ENCODE results near the gene BDNF.

The BDNF gene

DNA sequence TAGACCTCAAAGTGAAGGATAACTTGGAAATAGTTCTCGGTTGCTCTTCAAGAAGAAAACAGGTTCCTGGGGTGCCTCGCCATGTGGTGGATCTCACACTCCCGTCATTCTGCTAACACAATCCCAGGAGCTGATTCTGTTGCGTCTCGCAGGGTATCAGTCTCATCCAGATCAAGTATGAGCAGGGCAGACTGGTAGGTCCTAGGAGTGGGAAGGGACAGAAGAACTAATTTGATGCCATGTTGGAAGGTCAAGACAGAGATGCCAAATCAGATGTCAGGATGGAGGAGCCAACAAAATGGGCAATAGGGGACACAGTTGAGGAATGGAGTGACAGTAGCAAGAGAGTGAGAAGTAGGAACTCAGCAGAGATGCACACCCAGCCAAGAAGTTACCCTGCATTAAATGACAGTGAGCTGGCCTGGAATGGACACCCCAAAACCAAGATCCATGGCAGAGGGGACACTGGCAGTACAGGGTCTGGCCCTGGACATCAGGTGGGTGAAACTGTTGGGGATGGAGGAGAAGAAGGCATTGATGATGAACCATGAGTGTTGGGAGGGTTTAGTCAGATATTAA is 76.2 kb downstream of the BDNF start:
- no peak for DNase-seq

GRCh38 chr11:27622541-27623300 is 77.5 kb downstream of the BDNF start:
- no peak for DNase-seq

GRCh38 chr11:27621405-27622161 is 78.7 kb downstream of the BDNF start:
- no peak for DNase-seq

DNA sequence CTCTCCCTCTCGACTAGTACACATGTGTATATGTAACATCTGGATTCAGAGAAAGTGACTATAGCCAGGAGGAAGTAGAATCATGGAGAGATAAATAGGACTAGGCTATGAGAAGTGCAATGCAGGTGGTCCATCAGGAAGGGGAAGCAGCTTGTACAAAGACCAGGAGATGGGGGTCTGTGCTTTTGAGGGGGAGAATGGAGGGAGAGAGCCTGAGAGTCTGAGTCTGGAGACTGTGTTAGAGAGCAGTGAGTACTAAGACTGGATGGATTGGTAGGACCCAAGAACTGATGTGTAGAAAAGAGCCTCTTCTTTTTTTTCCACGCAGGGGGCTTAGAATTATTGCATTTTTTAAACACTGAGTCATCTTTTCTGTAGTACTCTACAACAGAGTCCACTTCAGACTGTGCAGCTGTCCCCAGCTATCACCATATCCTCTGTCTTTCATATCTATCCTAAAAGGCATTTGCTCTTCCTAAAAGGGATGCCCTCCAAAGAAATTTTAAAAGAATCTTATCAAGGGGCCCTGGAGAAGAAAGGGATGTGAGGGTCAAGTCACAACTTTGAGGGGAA is 80.4 kb downstream of the BDNF start:
- DNase-seq: no peak

DNA sequence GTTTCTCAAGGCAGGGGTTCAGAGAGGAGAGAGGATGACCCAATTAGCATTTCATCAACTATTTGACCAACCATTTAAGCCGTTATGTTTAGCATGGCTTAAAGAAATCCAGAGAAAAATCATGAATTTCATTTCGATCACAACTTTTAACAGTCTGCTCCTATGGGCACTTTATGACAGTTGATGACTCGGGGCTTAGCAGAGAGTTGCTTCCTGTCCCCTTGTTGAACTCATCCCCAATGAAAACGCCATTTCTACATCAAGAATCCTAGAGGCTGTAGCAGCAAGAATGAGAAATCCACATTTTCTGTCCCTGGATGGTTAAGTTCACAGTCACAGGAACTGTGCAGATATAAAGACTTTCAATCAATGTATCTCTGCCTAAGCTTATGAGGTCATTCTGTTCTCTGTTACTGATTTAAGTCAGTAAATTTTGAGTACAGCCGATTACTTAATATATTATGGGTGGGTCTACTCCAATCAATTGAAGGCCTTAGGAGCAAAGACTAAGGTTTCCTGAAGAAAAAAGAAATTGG is 81.1 kb downstream of the BDNF start:
- no peak for DNase-seq

DNA sequence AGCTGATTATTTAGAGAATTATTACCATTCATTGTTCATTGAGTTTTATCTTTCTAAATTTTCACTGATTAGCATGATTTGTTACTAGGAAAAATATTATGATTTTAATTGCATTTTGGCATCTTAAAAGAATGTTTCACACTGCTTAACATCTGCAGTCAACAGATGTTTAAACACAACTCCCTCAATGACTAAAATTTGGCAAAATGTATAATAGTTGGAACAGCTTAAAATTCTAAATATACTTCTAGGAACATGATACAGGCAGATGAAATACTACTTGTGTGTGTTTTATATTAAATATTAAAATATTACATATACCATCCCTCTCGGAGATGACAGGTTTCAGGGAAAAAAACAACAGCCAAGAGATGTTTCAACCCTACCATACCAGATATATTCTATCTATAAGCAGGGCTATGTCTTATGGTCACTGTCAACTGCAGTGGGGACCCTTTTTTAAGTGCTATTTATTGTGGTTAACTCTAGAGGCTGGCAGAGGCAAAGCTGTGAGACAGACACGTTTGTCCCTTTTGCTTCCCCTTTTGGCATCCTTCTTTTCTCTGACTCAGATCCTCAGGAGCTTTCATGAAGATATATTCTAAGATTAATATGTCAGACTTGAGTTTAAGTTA is 81.9 kb downstream of the BDNF start:
- DNase-seq: no peak

GRCh38 chr11:27616711-27617110 is 83.5 kb downstream of the BDNF start:
- no peak for DNase-seq

DNA sequence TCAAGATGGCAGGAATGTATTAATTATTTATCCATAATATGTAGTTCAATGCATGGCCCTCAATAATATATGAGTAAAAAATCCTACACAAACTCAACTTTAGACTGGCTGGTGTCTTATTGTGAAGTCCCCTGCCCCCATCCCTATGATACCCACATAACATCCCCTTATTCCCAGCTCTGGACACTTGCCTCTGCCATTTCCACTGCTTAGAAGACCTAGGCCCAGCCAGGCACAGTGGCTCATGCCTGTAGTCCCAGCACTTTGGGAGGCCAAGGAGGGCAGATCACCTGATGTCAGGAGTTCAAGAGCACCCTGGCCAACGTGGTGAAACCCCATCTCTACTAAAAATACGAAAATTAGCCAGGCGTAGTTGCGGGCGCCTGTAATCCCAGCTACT is 84.4 kb downstream of the BDNF start:
- DNase-seq: no peak

- DNase-seq: no peak
Measured at GRCh38 chr11:27614092-27614491, 86.2 kb downstream of the BDNF start.

DNA sequence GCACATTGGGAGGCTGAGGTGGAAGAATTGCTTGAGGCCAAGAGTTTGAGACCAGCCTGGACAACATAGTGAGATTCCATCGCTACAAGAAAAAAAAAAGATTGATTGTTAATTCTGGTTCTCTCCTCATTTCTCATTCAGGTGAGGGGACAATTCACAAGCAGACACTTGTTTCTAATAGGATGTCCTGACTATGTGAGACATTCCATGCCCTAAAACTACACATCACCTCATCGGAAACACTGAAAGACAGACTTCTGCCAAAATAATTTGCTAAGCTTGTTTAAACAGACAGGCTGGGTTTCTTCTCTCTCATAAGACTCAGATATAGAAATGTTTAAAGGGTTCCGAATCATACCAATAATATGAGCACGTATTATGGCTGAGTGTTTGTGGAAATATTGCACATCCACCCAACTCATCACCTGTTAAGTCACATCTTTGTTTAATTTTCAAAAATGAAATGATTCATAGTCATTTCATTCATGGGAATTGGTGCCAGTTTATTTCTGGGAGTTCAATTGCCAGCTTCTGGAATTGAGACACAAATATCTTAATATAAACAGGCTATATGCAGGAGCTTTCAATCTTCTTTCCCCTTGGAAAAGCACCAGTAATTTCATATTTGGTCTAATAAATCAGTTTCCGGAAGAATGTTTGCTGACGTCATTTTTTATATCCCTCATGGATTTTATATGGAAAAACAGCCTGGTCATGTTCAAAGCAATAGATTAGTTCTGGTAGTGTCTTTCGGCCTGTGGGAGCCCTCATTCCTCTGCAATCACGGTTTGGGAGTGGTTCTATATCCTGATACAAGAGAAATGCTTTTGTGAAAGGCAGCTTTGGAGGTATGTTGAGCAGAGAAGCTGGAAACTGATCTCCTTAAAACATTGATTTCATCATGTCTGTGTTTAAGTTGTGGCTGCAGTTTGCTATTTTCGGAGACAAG is 87.0 kb downstream of the BDNF start:
- DNase-seq: no peak

DNA sequence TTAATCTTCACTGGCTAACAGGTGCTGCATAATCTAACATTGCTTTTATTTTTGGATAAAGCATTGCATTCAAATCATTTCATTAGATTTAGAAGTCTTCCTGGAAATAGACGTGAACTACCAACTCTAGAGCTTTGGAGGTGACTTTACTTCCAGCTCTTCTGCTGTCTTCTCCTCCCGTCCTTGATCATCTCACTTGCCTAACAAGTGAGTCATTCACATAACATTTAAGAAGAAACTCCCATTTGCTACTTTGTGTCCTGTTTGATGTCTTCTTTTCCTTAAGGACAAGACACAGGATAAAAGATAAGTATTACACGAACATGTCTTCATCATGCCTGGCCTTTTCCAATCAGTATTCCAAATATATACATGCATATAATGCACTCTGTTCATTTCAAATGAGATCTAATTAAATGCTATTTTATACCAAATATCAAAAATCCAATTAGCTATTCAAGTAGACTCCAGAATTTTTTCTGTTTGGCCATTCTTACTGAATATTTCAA is 88.3 kb downstream of the BDNF start:
- no peak for DNase-seq

- DNase-seq: no peak
Measured at GRCh38 chr11:27611390-27611789, 88.9 kb downstream of the BDNF start.

GRCh38 chr11:27610946-27611345 is 89.3 kb downstream of the BDNF start:
- no peak for DNase-seq

DNA sequence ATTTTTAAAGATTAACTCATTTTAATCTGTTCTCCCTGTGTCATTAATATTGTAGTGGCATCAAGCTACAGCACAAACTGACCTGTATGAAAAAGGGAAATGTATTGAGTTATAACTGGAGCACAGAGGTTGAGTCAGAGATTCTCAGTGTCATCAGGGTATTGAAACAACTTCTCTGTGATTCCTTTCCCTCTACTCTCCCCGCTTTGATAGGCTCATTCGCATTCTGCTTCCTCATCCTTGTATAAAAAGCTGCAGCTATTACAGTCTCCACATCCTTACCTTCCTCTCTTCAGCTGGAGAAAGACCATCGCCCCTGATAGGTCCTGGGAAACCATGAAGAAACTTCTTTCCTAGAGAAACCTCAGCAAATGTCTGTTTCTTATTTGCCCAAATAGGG is 90.0 kb downstream of the BDNF start:
- no peak for DNase-seq

- DNase-seq: no peak
Measured at GRCh38 chr11:27608951-27609350, 91.3 kb downstream of the BDNF start.

DNA sequence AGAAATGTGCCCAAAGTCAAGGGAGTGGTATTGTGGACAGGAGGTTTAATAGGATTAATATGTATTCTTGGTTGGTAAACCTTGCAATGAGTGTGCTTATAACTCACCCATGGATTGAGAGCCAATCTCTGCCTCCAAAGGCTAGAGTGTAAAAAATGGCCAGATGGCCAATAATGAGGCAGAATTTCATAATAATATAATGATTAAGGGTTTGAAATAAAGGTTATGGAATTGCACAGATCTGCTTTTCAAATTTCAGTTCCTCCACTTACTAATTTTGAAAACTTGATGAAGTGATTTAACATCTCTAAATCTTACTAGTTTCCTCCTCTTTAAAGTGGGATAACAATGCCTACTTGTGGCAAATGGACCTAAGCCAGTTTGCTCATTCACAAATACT is 94.8 kb downstream of the BDNF start:
- no peak for DNase-seq

Measured in NCI-H2029 (cell line).